Endothelial cell of umbilical vein (primary cell): ENCODE results near the gene AUTS2. TPM values are rescaled to one million over a fixed set of nuclear protein-coding genes. Genes with fewer than 3 reads are reported as not detected.

Source experiments
- BruUV-seq: library from RNA; stranded (reverse); fragments of 400-500 nt; replicated peaks from 2 replicates; lab custom pipeline; 2021; lab: Mats Ljungman, UMichigan
- CTCF ChIA-PET: fragments of 300-600, 350-600 bp; sonication (Branson Sonifier 250); formaldehyde crosslinking; loops from one replicate; lab custom pipeline; 2021; ENCODE audit warnings: antibody characterized with exemption, inconsistent platforms; lab: Charles Lee
- POLR2A ChIA-PET: fragments of 300-600, 350-600 bp; sonication (Branson Sonifier 250); formaldehyde crosslinking; loops from one replicate; lab custom pipeline; 2021; ENCODE audit warnings: antibody characterized with exemption, inconsistent platforms; lab: Charles Lee
- DNase-seq: peaks from one replicate; pipeline ENCODE4 v3.0.0-alpha.2; 2011; ENCODE audit warnings: low read depth, low spot score
- FAIRE-seq: peaks from 2 replicates; lab custom pipeline; 2011; peaks lifted over from hg19 to GRCh38; lab: Jason Lieb, UNC
- H2AFZ ChIP-seq: 2 replicates; pipeline ENCODE4 v1.6.0; 2012; ENCODE audit warnings: low read depth, low read length, control low read depth, inconsistent platforms
- H3K27ac ChIP-seq: 2 replicates; pipeline ENCODE4 v1.5.1; 2011; ENCODE audit warnings: low read depth, mild to moderate bottlenecking, control low read depth, low read length, moderate library complexity; ENCODE audit not compliant: insufficient read depth
- H3K27me3 ChIP-seq, 2 experiments: 2 replicates each; pipeline versions ENCODE4 v1.6.0 to v1.6.1; 2011; ENCODE audit warnings: low read length in 2 of 2, mixed read lengths in 1 of 2; ENCODE audit not compliant: control insufficient read depth in 2 of 2, insufficient read depth in 2 of 2
- H3K36me3 ChIP-seq, 2 experiments: 2 replicates in 1 of 2; 3 replicates in 1 of 2; pipeline ENCODE4 v1.5.1; 2011; ENCODE audit warnings: low read length in 2 of 2, mild to moderate bottlenecking in 1 of 2, moderate library complexity in 1 of 2; ENCODE audit not compliant: control insufficient read depth in 2 of 2, insufficient read depth in 2 of 2; ENCODE audit errors: extremely low read depth in 1 of 2
- H3K4me1 ChIP-seq: 3 replicates; pipeline ENCODE4 v1.5.1; 2011; ENCODE audit warnings: mild to moderate bottlenecking, low read length; ENCODE audit not compliant: control insufficient read depth, insufficient read depth; ENCODE audit errors: extremely low read depth
- H3K4me2 ChIP-seq: 2 replicates; pipeline ENCODE4 v1.6.1; 2011; ENCODE audit warnings: low read length, control low read depth, mixed read lengths; ENCODE audit not compliant: insufficient read depth
- H3K4me3 ChIP-seq, 3 experiments: fragments of 200-600 bp in 1 of 3; sonication (generic), shearing (Covaris generic) in 1 of 3; replicated peaks in 1 of 3; 2 replicates each; pipeline ENCODE4 v1.5.1; 2011 to 2016; ENCODE audit warnings: control low read depth in 3 of 3, low read length in 3 of 3, mild to moderate bottlenecking in 2 of 3, inconsistent platforms in 1 of 3, low read depth in 1 of 3, moderate library complexity in 1 of 3; ENCODE audit not compliant: insufficient read depth in 1 of 3
- H3K79me2 ChIP-seq: 2 replicates; pipeline ENCODE4 v1.6.0; 2012; ENCODE audit warnings: low read length, inconsistent platforms; ENCODE audit not compliant: control insufficient read depth, insufficient read depth
- H3K9ac ChIP-seq: replicated peaks from 2 replicates; pipeline ENCODE3; 2011; ENCODE audit warnings: low read length, control low read depth; ENCODE audit not compliant: insufficient read depth; ENCODE audit errors: extremely low read depth
- H3K9me1 ChIP-seq: replicated peaks from 3 replicates; pipeline ENCODE4 v1.6.0; 2011; ENCODE audit warnings: mild to moderate bottlenecking, low read length; ENCODE audit not compliant: control insufficient read depth, insufficient read depth; ENCODE audit errors: extremely low read depth
- H3K9me3 ChIP-seq: replicated peaks from 2 replicates; pipeline ENCODE4 v1.5.1; 2012; ENCODE audit warnings: low read length, inconsistent platforms; ENCODE audit not compliant: control insufficient read depth, insufficient read depth
- H4K20me1 ChIP-seq: replicated peaks from 2 replicates; pipeline ENCODE3; 2011; ENCODE audit warnings: mild to moderate bottlenecking, low read length; ENCODE audit not compliant: control insufficient read depth, insufficient read depth; ENCODE audit errors: extremely low read depth
- CTCF ChIP-seq, 2 donors: IDR thresholded peaks; 1 replicate in 1 of 2; 2 replicates in 1 of 2; pipeline ENCODE4 v1.5.1; 2011; ENCODE audit warnings: low read length in 2 of 2, mild to moderate bottlenecking in 2 of 2, moderate library complexity in 2 of 2, control low read depth in 1 of 2, inconsistent platforms in 1 of 2, low read depth in 1 of 2; ENCODE audit not compliant: insufficient read depth in 1 of 2; ENCODE audit errors: extremely low read depth in 1 of 2
- EZH2 ChIP-seq: IDR thresholded peaks from 2 replicates; pipeline ENCODE4 v1.6.1; 2012; ENCODE audit warnings: borderline replicate concordance, low read depth, mild to moderate bottlenecking, moderate library complexity, low read length, inconsistent platforms; ENCODE audit not compliant: severe bottlenecking
- FOS ChIP-seq: IDR thresholded peaks from 2 replicates; pipeline ENCODE4 v1.6.1; 2011; ENCODE audit warnings: mild to moderate bottlenecking, low read length, moderate library complexity, borderline replicate concordance; ENCODE audit not compliant: insufficient read depth
- GATA2 ChIP-seq: IDR thresholded peaks from 2 replicates; pipeline ENCODE4 v1.7.0; 2011; ENCODE audit warnings: low read depth, mild to moderate bottlenecking, moderate library complexity, mixed read lengths, low read length; ENCODE audit not compliant: insufficient read length, insufficient read depth
- JUN ChIP-seq: IDR thresholded peaks from 2 replicates; pipeline ENCODE4 v1.6.1; 2011; ENCODE audit warnings: borderline replicate concordance, low read depth; ENCODE audit not compliant: insufficient read length, insufficient read depth
- MAX ChIP-seq: IDR thresholded peaks from 2 replicates; pipeline ENCODE4 v1.6.1; 2011; ENCODE audit not compliant: insufficient read depth, insufficient read length
- MYC ChIP-seq: IDR thresholded peaks from one replicate; pipeline ENCODE4 v1.6.1; 2011; ENCODE audit warnings: mild to moderate bottlenecking, low read depth, low read length
- POLR2A ChIP-seq: IDR thresholded peaks from 2 replicates; pipeline ENCODE4 v1.6.1; 2012; ENCODE audit warnings: low read depth, mild to moderate bottlenecking, control low read depth, low read length
- POLR2AphosphoS5 ChIP-seq: IDR thresholded peaks from 2 replicates; pipeline ENCODE4 v1.6.1; 2012; ENCODE audit warnings: low read depth, mild to moderate bottlenecking, control low read depth, low read length, moderate library complexity; ENCODE audit not compliant: insufficient read depth
- dilution Hi-C: fragments of 300-500 bp; cut with MboI; formaldehyde crosslinking; loops from one replicate; pipeline ENCODE4 v1.15.0; 2019; ENCODE audit warnings: low sequenced_read_pairs; ENCODE audit not compliant: extremely low pct_ligation_motif_present
- intact Hi-C: fragments of 100-400 bp; cut with micrococcal nuclease; formaldehyde crosslinking; loops from one replicate; pipeline ENCODE4 v1.10.0; 2022
- polyA plus RNA-seq, 4 experiments: library from polyadenylated mRNA; depleted of rRNA in 3 of 4; stranded (reverse) in 3 of 4; unstranded in 1 of 4; fragments of >200 nt; gene quantifications; 2 replicates each; pipeline versions ENCODE4 v1.2.1 to v1.2.3, GENCODE V29; 2011 to 2012; ENCODE audit warnings: missing spikeins in 1 of 4
- total RNA-seq: library from RNA; stranded (reverse); gene quantifications from 2 replicates; pipeline ENCODE4 v1.2.3, GENCODE V29; 2021

AUTS2 gene
- total and polyA plus RNA-seq, 2 donors (not counting 3 experiments of a cell fraction or from before 2014, with no cell fraction given), result 0.59 to 8.0 TPM

GRCh38 chr7:70268179-70268578 lies 669.9 kb downstream of the AUTS2 start:
- Histone ChIP-seq H3K27me3 (no peaks in the 10 kb centered on the region), H3K4me1 (no peaks in the 10 kb centered on the region), H3K4me2 (no peak overlapping the region), H3K36me3 (no peaks in the 10 kb centered on the region), H3K79me2 (no peaks in the 10 kb centered on the region), H2AFZ (no peak overlapping the region), H4K20me1 (no peaks in the 10 kb centered on the region), H3K9me1 (no peaks in the 10 kb centered on the region), H3K27ac (no peak overlapping the region), H3K9ac (no peak overlapping the region), H3K9me3 (no peaks in the 10 kb centered on the region), H3K4me3 (no peak overlapping the region)
- ChIA-PET CTCF (no interaction called here), POLR2A (no interaction called here)
- dilution Hi-C loops, result no loop called here
- FAIRE-seq (no peak), DNase-seq (no peak)
- no peak for TF ChIP-seq MYC
- TF ChIP-seq FOS, result no peak
- TF ChIP-seq POLR2A, result no peak
- no peak for TF ChIP-seq JUN
- no peak for TF ChIP-seq GATA2
- no peak for TF ChIP-seq EZH2
- TF ChIP-seq CTCF (IDR thresholded peaks at IDR 0.05; ENCODE audit: extremely low read depth in 1 of 2, insufficient read depth in 1 of 2, low read depth in 1 of 2, low read length in 2 of 2), result no peak
- no peak for TF ChIP-seq POLR2AphosphoS5
- TF ChIP-seq MAX, result no peak
- no TSS peak for BruUV-seq
- intact Hi-C loops, result no loop called here
